Activated CD8-positive, alpha-beta T cell treated with anti-CD3 and anti-CD28 coated beads for 36 hours (primary cell): ENCODE data around the gene RAB5A. TPM values are rescaled to one million over a fixed set of nuclear protein-coding genes. Genes with fewer than 3 reads are reported as not detected.

Experiments
- ATAC-seq: fragments of 200-7000 bp; cut with Tn5 transposase; one replicate; pipeline ENCODE4 v1.10.0; 2021; ENCODE audit warnings: mild to moderate bottlenecking, moderate library complexity
- CTCF ChIA-PET: fragments of 350-600 bp; sonication (Branson Sonifier 250); formaldehyde crosslinking; loops from one replicate; lab custom pipeline; 2021; ENCODE audit warnings: antibody characterized with exemption; lab: Charles Lee
- POLR2A ChIA-PET: fragments of 350-600 bp; sonication (Branson Sonifier 250); formaldehyde crosslinking; loops from one replicate; lab custom pipeline; 2021; ENCODE audit warnings: antibody characterized with exemption; lab: Charles Lee
- DNase-seq: peaks from one replicate; pipeline ENCODE4 v3.0.0-alpha.2; 2020
- H3K27ac Mint-ChIP-seq: one replicate; pipeline ENCODE4 v1.8.0; 2021; ENCODE audit warnings: mild to moderate bottlenecking, mixed read lengths
- H3K27me3 Mint-ChIP-seq: one replicate; pipeline ENCODE4 v1.8.0; 2021; ENCODE audit warnings: mixed read lengths
- H3K36me3 Mint-ChIP-seq: one replicate; pipeline ENCODE4 v1.8.0; 2021; ENCODE audit warnings: low read depth, mixed read lengths
- H3K4me1 Mint-ChIP-seq: one replicate; pipeline ENCODE4 v1.8.0; 2021; ENCODE audit warnings: low read depth, mixed read lengths
- H3K4me3 Mint-ChIP-seq: one replicate; pipeline ENCODE4 v1.8.0; 2021; ENCODE audit warnings: mild to moderate bottlenecking, moderate library complexity, mixed read lengths
- H3K9me3 Mint-ChIP-seq: one replicate; pipeline ENCODE4 v1.8.0; 2021; ENCODE audit warnings: mixed read lengths
- intact Hi-C: fragments of 100-400 bp; cut with micrococcal nuclease; formaldehyde crosslinking; loops from one replicate; pipeline ENCODE4 v1.10.0; 2022
- total RNA-seq, 2 experiments: library from RNA; stranded (reverse); gene quantifications; one replicate each; pipeline ENCODE4 v1.2.3, GENCODE V29; 2021
- TF ChIP-seq, protein P1 (sequence below): fragments of 200-600 bp; IDR thresholded peaks from one replicate; pipeline ENCODE4 v1.8.0; 2022; ENCODE audit warnings: antibody characterized with exemption, mild to moderate bottlenecking

Gene RAB5A
- total RNA-seq, 2 experiments from 2014 or later = 54.3 to 55.8 TPM

DNA sequence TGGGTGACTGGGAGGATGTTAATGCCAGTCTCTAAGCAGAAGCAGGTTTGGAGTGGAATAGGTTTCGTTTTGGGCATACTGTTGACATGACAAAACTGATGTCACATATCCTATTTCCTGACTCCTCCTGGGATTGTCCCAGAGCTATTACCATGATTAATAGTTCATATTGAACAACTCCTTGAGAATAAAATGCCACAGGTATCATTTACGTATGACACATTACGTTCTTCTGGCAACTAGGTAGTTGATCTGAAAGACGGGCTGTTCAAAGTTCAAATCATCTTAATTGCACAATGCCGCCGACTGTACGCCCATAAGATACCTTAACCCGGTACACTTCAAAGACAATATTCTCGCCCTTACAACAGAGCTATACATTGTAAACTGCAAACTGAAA, 1.4 kb upstream of the RAB5A start:
- intact Hi-C loops = loop anchor here (5.0 kb wide), 2 partner anchors 112 to 242 kb away; partner anchors contain the start of gene SGO1
- Mint-ChIP-seq H3K4me1 (peaks cover 30% of the 10 kb centered on the region), H3K9me3 (no peaks in the 10 kb centered on the region), H3K4me3 (peak overlapping the region; percentile 89), H3K36me3 (peaks cover 7% of the 10 kb centered on the region), H3K27me3 (no peaks in the 10 kb centered on the region), H3K27ac (peak overlapping the region; percentile 99)
- ChIA-PET CTCF (no interaction called here), POLR2A (interaction anchor here (0.9 to 1.4 kb wide), 2 partner anchors 8 to 12 kb away, joined by 3 read pairs; no protein-coding TSS in a partner anchor)
- ATAC-seq (no peak), DNase-seq (no peak)
- TF ChIP-seq, protein P1, sequence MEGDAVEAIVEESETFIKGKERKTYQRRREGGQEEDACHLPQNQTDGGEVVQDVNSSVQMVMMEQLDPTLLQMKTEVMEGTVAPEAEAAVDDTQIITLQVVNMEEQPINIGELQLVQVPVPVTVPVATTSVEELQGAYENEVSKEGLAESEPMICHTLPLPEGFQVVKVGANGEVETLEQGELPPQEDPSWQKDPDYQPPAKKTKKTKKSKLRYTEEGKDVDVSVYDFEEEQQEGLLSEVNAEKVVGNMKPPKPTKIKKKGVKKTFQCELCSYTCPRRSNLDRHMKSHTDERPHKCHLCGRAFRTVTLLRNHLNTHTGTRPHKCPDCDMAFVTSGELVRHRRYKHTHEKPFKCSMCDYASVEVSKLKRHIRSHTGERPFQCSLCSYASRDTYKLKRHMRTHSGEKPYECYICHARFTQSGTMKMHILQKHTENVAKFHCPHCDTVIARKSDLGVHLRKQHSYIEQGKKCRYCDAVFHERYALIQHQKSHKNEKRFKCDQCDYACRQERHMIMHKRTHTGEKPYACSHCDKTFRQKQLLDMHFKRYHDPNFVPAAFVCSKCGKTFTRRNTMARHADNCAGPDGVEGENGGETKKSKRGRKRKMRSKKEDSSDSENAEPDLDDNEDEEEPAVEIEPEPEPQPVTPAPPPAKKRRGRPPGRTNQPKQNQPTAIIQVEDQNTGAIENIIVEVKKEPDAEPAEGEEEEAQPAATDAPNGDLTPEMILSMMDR = no peak

DNA sequence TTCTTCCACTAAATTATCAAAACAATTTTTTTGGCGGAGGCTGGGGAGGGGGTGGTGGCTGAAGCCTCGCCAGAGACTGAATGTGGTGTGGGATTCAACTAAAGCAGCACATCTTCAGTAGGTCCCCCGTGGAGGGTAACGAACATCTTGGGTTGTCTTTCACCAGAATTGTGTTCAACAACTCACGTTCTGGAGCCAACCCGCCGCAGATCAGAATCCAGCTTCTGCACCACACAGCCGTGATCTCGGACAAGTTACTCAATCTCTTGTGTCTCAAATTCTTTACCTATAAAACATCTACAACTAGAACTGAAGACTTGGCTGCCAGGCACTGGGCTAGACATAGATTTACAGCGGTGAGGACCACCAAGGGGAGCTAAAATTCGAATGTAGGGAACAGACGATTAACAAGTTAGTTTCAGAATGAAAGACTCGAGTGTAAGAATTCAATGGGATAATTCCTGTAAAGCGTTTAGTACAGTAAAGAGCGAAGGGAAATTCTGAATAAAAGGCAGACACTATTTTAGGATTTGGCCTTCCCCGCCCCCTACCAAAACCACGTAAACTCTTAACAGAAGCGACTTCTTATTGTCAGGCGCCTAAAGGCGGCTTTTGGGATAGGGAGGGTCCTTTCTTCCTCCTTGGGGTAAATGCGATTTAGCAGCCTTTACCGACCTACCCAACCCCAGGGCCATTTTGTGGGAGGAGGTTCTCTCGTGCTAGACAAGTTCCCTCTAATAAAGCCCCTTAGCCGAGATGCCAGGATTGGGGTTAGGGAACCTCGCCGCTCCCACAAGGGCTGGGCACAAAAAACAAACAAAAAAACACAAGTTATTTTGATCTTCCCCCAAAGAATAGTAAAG, 697 bp upstream of the RAB5A start:
- Mint-ChIP-seq H3K27ac (peak overlapping the region; percentile 99), H3K9me3 (no peaks in the 10 kb centered on the region), H3K4me1 (peaks cover 35% of the 10 kb centered on the region), H3K4me3 (peak overlapping the region; percentile 89), H3K36me3 (peaks cover 12% of the 10 kb centered on the region), H3K27me3 (no peaks in the 10 kb centered on the region)
- ATAC-seq (peak; percentile 4), DNase-seq (peak; percentile 10)
- TF ChIP-seq, protein P1 = no peak
- CTCF ChIA-PET = no interaction called here
- intact Hi-C loops = loop anchor here (5.0 kb wide), 2 partner anchors 111 to 241 kb away; partner anchors contain the start of gene SGO1
- POLR2A ChIA-PET = interaction anchor here (0.5 to 1.4 kb wide), 3 partner anchors 9 to 15 kb away, joined by 3 read pairs; no protein-coding TSS in a partner anchor

DNA sequence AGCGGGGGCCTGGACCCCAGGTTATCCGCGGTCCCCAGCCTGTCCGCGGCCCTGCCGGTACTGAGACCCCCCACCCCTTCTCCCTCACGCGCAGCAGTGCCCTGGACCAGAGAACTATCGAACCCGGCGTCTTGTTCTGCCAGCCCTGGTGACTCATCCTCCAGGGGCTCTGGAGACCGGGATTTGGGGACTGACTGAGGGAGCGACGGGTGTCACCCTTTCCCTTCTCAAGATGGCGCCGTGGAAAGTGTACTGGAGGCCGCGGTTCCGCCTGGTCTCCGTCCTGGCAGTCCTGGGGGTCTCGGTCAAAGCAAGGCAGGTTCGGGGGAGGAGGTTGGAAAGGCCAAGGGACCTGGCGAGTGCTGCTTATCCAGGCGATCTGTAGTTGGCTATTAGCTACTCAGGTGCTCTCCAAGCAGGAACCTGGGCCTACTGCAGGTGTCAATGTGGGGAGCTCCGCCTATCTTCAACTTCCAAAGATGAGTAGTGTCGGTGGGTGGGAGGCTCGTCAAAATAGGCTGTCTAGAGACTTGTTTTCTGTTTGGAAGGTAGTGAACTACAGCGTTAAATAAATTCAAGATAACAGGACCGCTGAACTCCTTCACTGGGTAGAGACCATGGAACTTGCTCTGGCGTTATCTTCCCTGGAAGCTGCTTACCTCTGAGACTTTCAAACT, 790 bp downstream of the RAB5A start:
- Mint-ChIP-seq H3K27ac (peak overlapping the region; percentile 99), H3K36me3 (peaks cover 20% of the 10 kb centered on the region), H3K4me3 (peak overlapping the region; percentile 89), H3K4me1 (peaks cover 43% of the 10 kb centered on the region), H3K9me3 (no peaks in the 10 kb centered on the region), H3K27me3 (no peaks in the 10 kb centered on the region)
- ATAC-seq (peak; percentile 31), DNase-seq (peak; percentile 73)
- CTCF ChIA-PET = interaction anchor here (1.0 to 1.3 kb wide), 2 partner anchors 91 to 93 kb away, joined by 3 read pairs; partner anchors contain the start of gene KAT2B
- TF ChIP-seq, protein P1 = no peak
- POLR2A ChIA-PET = interaction anchor here (1.0 to 1.5 kb wide), 2 partner anchors 10 to 238 kb away, joined by 5 to 8 read pairs; no protein-coding TSS in a partner anchor
- intact Hi-C loops = loop anchor here (1.0 to 5.0 kb wide), 3 partner anchors 92 to 240 kb away; partner anchors contain the start of gene SGO1

DNA sequence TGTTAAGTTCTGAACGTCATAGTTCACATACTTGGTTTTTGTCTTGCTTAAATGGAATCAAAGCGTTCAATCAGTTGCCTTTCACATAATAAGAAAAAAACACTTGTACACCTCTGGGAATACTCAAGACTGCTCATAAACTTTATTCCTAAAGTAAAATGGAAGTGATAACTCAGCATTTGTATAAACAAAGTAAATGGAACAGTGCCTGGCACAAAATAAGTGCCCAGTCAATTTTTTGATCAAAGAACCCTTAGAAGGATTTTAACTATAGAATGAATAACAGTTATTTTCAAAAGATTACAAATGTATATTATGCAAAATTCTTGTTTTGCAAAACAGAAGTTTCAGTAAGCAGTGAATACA, 1.3 kb downstream of the RAB5A start:
- peak overlapping the region; percentile 89 for H3K4me3 Mint-ChIP-seq

More for the DNA sequence above, 1.3 kb downstream of the RAB5A start:
- Mint-ChIP-seq H3K9me3 (no peaks in the 10 kb centered on the region), H3K36me3 (peaks cover 20% of the 10 kb centered on the region), H3K27me3 (no peaks in the 10 kb centered on the region), H3K27ac (peak overlapping the region; percentile 99), H3K4me1 (peaks cover 43% of the 10 kb centered on the region)
- ChIA-PET POLR2A (interaction anchor here (1.0 to 1.5 kb wide), 3 partner anchors 10 to 237 kb away, joined by 3 to 8 read pairs (median 5); no protein-coding TSS in a partner anchor), CTCF (interaction anchor here (1.0 to 1.3 kb wide), 2 partner anchors 91 to 92 kb away, joined by 3 read pairs; partner anchors contain the start of gene KAT2B)
- DNase-seq (no peak), ATAC-seq (no peak)
- TF ChIP-seq, protein P1 = no peak
- intact Hi-C loops = loop anchor here (5.0 kb wide), 2 partner anchors 109 to 239 kb away; partner anchors contain the start of gene SGO1
